ENCODE data around the gene GJB4.
"Not testable (repeated sequence)": the region's sequence is repeated elsewhere in the genome, so short reads cannot be mapped to it uniquely, and the experiment has no call there.

The GJB4 gene

DNA sequence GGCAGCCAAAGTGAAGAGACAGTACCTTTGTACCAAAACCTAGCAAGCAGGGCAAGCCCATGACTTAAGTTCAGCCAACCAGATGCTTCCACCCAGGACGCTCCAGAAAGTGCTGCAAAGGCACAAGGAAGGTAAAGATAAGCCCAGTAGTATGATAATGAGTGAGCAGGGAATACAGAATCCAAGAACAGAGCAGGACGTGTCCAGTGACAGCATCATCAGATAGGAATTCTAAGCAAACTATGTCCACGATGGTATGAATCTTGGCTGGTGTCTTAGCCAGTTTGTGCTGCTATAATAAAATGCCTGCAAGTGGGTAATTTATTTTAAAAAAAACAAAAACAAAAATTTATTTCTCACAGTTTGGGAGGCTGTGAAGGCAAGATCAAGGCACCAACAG lies 46.9 kb downstream of the GJB4 start:
- DNase-seq, result no peak

DNA sequence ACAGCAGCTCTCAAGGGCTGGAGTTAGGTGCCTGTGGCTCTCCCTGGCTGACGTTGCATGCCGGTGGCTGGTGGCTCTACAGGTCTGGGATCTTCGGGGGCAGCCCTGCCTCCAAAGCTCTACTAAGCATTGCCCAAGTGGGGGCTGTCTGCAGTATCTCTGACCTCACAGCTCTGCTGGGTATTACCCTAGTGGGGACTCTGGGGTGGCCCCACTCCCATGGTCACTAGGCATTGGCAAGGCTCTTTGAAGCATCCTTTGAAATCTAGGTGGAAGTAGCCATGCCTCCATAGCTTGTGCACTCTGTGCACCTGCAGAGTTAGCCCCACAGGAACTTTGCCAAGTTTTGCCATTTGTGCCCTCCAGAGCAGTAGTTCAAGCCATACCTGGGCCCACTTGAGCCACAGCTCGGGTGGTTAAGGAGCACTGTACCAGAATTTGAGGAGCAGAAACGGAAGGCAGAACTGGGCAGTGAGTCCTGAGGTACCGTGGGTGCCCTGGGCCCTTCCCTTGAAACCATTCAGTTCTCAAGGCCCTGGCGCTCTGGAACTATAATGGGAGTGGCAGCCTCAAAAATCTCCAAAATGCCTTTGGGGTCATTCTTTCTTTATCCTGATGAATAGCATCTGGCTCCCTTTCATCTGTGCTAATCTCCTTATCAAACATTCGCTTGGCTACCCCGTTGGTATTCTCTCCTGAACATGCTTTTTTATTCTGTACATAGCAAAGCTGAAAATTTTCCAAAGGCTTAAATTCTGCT lies 48.7 kb downstream of the GJB4 start:
- no peak for DNase-seq

DNA sequence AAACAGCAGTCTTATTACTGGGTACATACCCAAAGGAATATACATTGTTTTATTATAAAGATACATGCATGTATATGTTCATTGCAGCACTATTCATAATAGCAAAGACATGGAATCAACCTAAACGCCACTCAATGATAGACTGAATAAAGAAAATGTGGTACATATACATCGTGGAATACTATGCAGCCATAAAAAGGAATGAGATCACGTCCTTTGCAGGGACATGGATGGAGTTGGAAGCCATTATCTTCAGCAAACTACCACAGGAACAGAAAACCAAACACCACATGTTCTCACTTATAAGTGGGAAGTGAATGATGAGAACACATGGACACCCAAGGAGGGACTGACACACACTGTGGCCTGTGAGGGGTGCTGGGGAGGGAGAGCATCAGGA lies 51.2 kb downstream of the GJB4 start:
- DNase-seq, result not testable (repeated sequence)
